Colonic mucosa (tissue), 4 donors: Measurements from ENCODE around the gene HES7. TPM values are rescaled to one million over a fixed set of nuclear protein-coding genes. Genes with fewer than 3 reads are reported as not detected.

ENCODE experiments used
- DNase-seq: peaks from one replicate; pipeline ENCODE4 v3.0.0-alpha.2; 2020
- H3K27ac ChIP-seq: fragments of 200-600 bp; one replicate; pipeline ENCODE4 v1.8.0; 2021
- H3K27me3 ChIP-seq: fragments of 200-600 bp; one replicate; pipeline ENCODE4 v1.8.0; 2021
- H3K36me3 ChIP-seq: fragments of 200-600 bp; one replicate; pipeline ENCODE4 v1.8.0; 2021
- H3K4me1 ChIP-seq: fragments of 200-600 bp; one replicate; pipeline ENCODE4 v1.8.0; 2021; ENCODE audit warnings: mild to moderate bottlenecking
- H3K4me3 ChIP-seq: fragments of 200-600 bp; one replicate; pipeline ENCODE4 v1.8.0; 2021
- H3K9ac ChIP-seq, 2 donors: one replicate each; pipeline ENCODE4 v1.7.0; 2013; ENCODE audit warnings: control low read depth in 2 of 2, low read depth in 2 of 2, low read length in 2 of 2
- H3K9me3 ChIP-seq: fragments of 200-600 bp; one replicate; pipeline ENCODE4 v1.8.0; 2021
- CTCF ChIP-seq: fragments of 200-600 bp; IDR thresholded peaks from one replicate; pipeline ENCODE4 v1.8.0; 2022; ENCODE audit warnings: antibody characterized with exemption, mild to moderate bottlenecking
- intact Hi-C: fragments of 100-400 bp; cut with DNase I; formaldehyde crosslinking; loops from one replicate; pipeline ENCODE4 v1.14.1; 2022
- total RNA-seq, 2 donors: library from RNA; stranded (reverse); fragmentation: NEBNext Ultra II Directional in 1 of 2; extraction: Animal tissue kit (Norgen Biotek cat#: 25700) in 1 of 2; gene quantifications; one replicate each; pipeline ENCODE4 v1.2.1, GENCODE V29; 2021
- donor health status: healthy.
- donor health status: DM: no; HTN: no; CAD: no.
- donor health status: DM: no; HTN: no; CAD: no.

The HES7 gene
- total RNA-seq, 2 donors from 2014 or later = not detected

- Histone ChIP-seq H3K9me3 (no peaks in the 10 kb centered on the region), H3K36me3 (no peaks in the 10 kb centered on the region), H3K4me3 (no peak overlapping the region), H3K27ac (no peak overlapping the region), H3K4me1 (peaks cover 22% of the 10 kb centered on the region), H3K27me3 (peaks cover 28% of the 10 kb centered on the region), H3K9ac (no peak overlapping the region)
- intact Hi-C loops = no loop called here
- no peak for DNase-seq
- no peak for TF ChIP-seq CTCF
These were observed 4.3 kb upstream of the HES7 start for GRCh38 chr17:8128125-8128784.

GRCh38 chr17:8126491-8127066 lies 2.7 kb upstream of the HES7 start:
- no peak overlapping the region for H3K27ac ChIP-seq
- intact Hi-C loops = no loop called here
- TF ChIP-seq CTCF = no peak
- H3K4me3 ChIP-seq = peak overlapping the region; percentile 62
- no peaks in the 10 kb centered on the region for H3K36me3 ChIP-seq
- H3K4me1 ChIP-seq = peaks cover 35% of the 10 kb centered on the region
- H3K9ac ChIP-seq = peak overlapping the region; percentile 50 to 58
- H3K27me3 ChIP-seq = peaks cover 44% of the 10 kb centered on the region
- peak; percentile 67 for DNase-seq
- H3K9me3 ChIP-seq = no peaks in the 10 kb centered on the region

- peak overlapping the region; percentile 62 for H3K4me3 ChIP-seq
- DNase-seq = peak; percentile 48
- TF ChIP-seq CTCF = no peak
- peaks cover 50% of the 10 kb centered on the region for H3K27me3 ChIP-seq
- intact Hi-C loops = no loop called here
- H3K4me1 ChIP-seq = peaks cover 38% of the 10 kb centered on the region
- no peaks in the 10 kb centered on the region for H3K36me3 ChIP-seq
- H3K27ac ChIP-seq = no peak overlapping the region
- peak overlapping the region; percentile 50 to 79 for H3K9ac ChIP-seq
- H3K9me3 ChIP-seq = no peaks in the 10 kb centered on the region
These were observed 2.1 kb upstream of the HES7 start for GRCh38 chr17:8125947-8126490.

GRCh38 chr17:8125154-8125946 lies 1.4 kb upstream of the HES7 start:
- Histone ChIP-seq H3K4me1 (peaks cover 44% of the 10 kb centered on the region), H3K36me3 (no peaks in the 10 kb centered on the region), H3K27ac (no peak overlapping the region), H3K4me3 (peak overlapping the region; percentile 62), H3K27me3 (peaks cover 50% of the 10 kb centered on the region), H3K9ac (peak overlapping the region in 1 of 2 donors; percentile 79), H3K9me3 (no peaks in the 10 kb centered on the region)
- intact Hi-C loops = no loop called here
- no peak for TF ChIP-seq CTCF
- peak; percentile 92 for DNase-seq

GRCh38 chr17:8124350-8125153 lies 646 bp upstream of the HES7 start:
- intact Hi-C loops = no loop called here
- H3K27ac ChIP-seq = no peak overlapping the region
- peaks cover 49% of the 10 kb centered on the region for H3K27me3 ChIP-seq
- peaks cover 46% of the 10 kb centered on the region for H3K4me1 ChIP-seq
- H3K4me3 ChIP-seq = peak overlapping the region; percentile 50
- DNase-seq = no peak
- H3K9ac ChIP-seq = peak overlapping the region in 1 of 2 donors; percentile 55
- no peaks in the 10 kb centered on the region for H3K36me3 ChIP-seq
- no peaks in the 10 kb centered on the region for H3K9me3 ChIP-seq
- no peak for TF ChIP-seq CTCF
